Lung (tissue), 12 donors: ENCODE measurements around the gene GTF2H1. TPM values are rescaled to one million over a fixed set of nuclear protein-coding genes. Genes with fewer than 3 reads are reported as not detected.

Experiments
- ATAC-seq: fragments of 200-7000 bp; cut with Tn5 transposase; one replicate; pipeline ENCODE4 v1.9.1; 2020; ENCODE audit warnings: moderate number of reproducible peaks; ENCODE audit not compliant: insufficient read depth, low FRiP score
- DNase-seq, 3 donors: peaks; one replicate each; pipeline ENCODE4 v3.0.0-alpha.2; 2013 to 2017
- H3K27ac ChIP-seq, 2 donors: one replicate each; pipeline ENCODE4 v1.5.1; 2013; ENCODE audit warnings: mild to moderate bottlenecking in 2 of 2, moderate library complexity in 2 of 2, control low read depth in 1 of 2, inconsistent platforms in 1 of 2, low read depth in 1 of 2, low read length in 1 of 2
- H3K27me3 ChIP-seq, 3 donors: one replicate each; pipeline ENCODE4 v1.5.1; 2013; ENCODE audit warnings: low read length in 2 of 3; ENCODE audit not compliant: control insufficient read depth in 3 of 3, insufficient read depth in 3 of 3
- H3K36me3 ChIP-seq, 4 donors: one replicate each; pipeline ENCODE4 v1.5.1; 2013; ENCODE audit warnings: low read length in 4 of 4, mild to moderate bottlenecking in 1 of 4, moderate library complexity in 1 of 4; ENCODE audit not compliant: control insufficient read depth in 4 of 4, insufficient read depth in 4 of 4
- H3K4me1 ChIP-seq, 5 donors: one replicate each; pipeline ENCODE4 v1.5.1; 2013; ENCODE audit warnings: low read length in 5 of 5, mild to moderate bottlenecking in 2 of 5, moderate library complexity in 1 of 5; ENCODE audit not compliant: control insufficient read depth in 5 of 5, insufficient read depth in 5 of 5
- H3K4me3 ChIP-seq: one replicate; pipeline ENCODE4 v1.5.1; 2013; ENCODE audit warnings: mild to moderate bottlenecking, control low read depth, moderate library complexity
- H3K9ac ChIP-seq, 2 donors: one replicate each; pipeline ENCODE4 v1.5.1; 2013; ENCODE audit warnings: low read length in 2 of 2, control low read depth in 1 of 2; ENCODE audit not compliant: insufficient read depth in 1 of 2
- H3K9me3 ChIP-seq, 4 donors: one replicate each; pipeline ENCODE4 v1.5.1; 2013; ENCODE audit warnings: low read length in 3 of 4, mild to moderate bottlenecking in 1 of 4, moderate library complexity in 1 of 4; ENCODE audit not compliant: control insufficient read depth in 4 of 4, insufficient read depth in 3 of 4
- CTCF ChIP-seq: IDR thresholded peaks from 2 replicates; pipeline ENCODE4 v1.5.1; 2012; ENCODE audit warnings: mild to moderate bottlenecking; ENCODE audit errors: control extremely low read depth, extremely low read depth
- WGBS, 2 donors: extraction: QIAGEN DNeasy Blood & Tissue Kit; methylation state at CpG; one replicate each; pipeline ENCODE4 v1.1.7; 2013; 5-methylcytosine and 5-hydroxymethylcytosine counted together
- polyA plus RNA-seq, 2 donors: library from polyadenylated mRNA; stranded (reverse); fragments of 200-250 nt; gene quantifications; one replicate each; pipeline ENCODE4 v1.2.1, GENCODE V29; 2013
- total RNA-seq, 2 donors: library from RNA; depleted of rRNA in 1 of 2; stranded (reverse); fragments of >200 nt in 1 of 2; gene quantifications; one replicate each; pipeline ENCODE4 v1.2.1, GENCODE V29; 2014 to 2021
- donor health status: control.
- donor health status: control.
- donor health status: Bipolar disorder and iron deficiency.
- donor health status: healthy.
- donor health status: DM: yes; HTN: yes; CAD: no.

The GTF2H1 gene
- total and polyA plus RNA-seq, 4 donors = 20.2 to 87.9 (median 32.6) TPM

GRCh38 chr11:18347471-18348125, 25.2 kb downstream of the GTF2H1 start:
- no peak overlapping the region for H3K4me3 ChIP-seq
- peaks cover 19 to 35% (median 22%) of the 10 kb centered on the region in 4 donors for H3K36me3 ChIP-seq
- H3K9me3 ChIP-seq = no peaks in the 10 kb centered on the region
- no peak for ATAC-seq
- H3K27ac ChIP-seq = no peak overlapping the region
- no peak for TF ChIP-seq CTCF
- WGBS, 2 donors = 87 to 88% methylated on average over 5 of the region's 5 CpGs
- no peak for DNase-seq
- no peak overlapping the region for H3K9ac ChIP-seq
- H3K27me3 ChIP-seq = no peaks in the 10 kb centered on the region
- H3K4me1 ChIP-seq = no peaks in the 10 kb centered on the region

GRCh38 chr11:18352581-18352980, 30.2 kb downstream of the GTF2H1 start:
- TF ChIP-seq CTCF = no peak
- no peak overlapping the region for H3K4me3 ChIP-seq
- H3K4me1 ChIP-seq = no peaks in the 10 kb centered on the region
- peaks cover 8 to 34% (median 28%) of the 10 kb centered on the region in 4 donors for H3K36me3 ChIP-seq
- no peak overlapping the region for H3K27ac ChIP-seq
- no peak for ATAC-seq
- no peak for DNase-seq
- H3K27me3 ChIP-seq = no peaks in the 10 kb centered on the region
- H3K9ac ChIP-seq = no peak overlapping the region
- H3K9me3 ChIP-seq = no peaks in the 10 kb centered on the region
- 88 to 93% methylated on average over 3 of the region's 3 CpGs for WGBS, 2 donors

- Histone ChIP-seq H3K27ac (no peak overlapping the region), H3K4me3 (no peak overlapping the region), H3K4me1 (no peaks in the 10 kb centered on the region), H3K9me3 (no peaks in the 10 kb centered on the region), H3K9ac (no peak overlapping the region), H3K36me3 (peaks cover 31 to 50% (median 40%) of the 10 kb centered on the region in 4 donors), H3K27me3 (no peaks in the 10 kb centered on the region)
- TF ChIP-seq CTCF = no peak
- DNase-seq (no peak), ATAC-seq (no peak)
- WGBS, 2 donors = 93 to 96% methylated on average over 4 of the region's 4 CpGs
These were observed 36.3 kb downstream of the GTF2H1 start for GRCh38 chr11:18358646-18359045.

GRCh38 chr11:18361154-18361553, 38.8 kb downstream of the GTF2H1 start:
- no peak overlapping the region for H3K4me3 ChIP-seq
- H3K9me3 ChIP-seq = peaks cover 0 to 2% (median 0%) of the 10 kb centered on the region in 4 donors
- H3K36me3 ChIP-seq = peaks cover 38 to 56% (median 49%) of the 10 kb centered on the region in 4 donors
- H3K9ac ChIP-seq = no peak overlapping the region
- TF ChIP-seq CTCF = no peak
- H3K27ac ChIP-seq = no peak overlapping the region
- H3K27me3 ChIP-seq = no peaks in the 10 kb centered on the region
- ATAC-seq = no peak
- H3K4me1 ChIP-seq = no peaks in the 10 kb centered on the region
- WGBS, 2 donors = 97% methylated on average over 5 of the region's 5 CpGs
- DNase-seq = no peak
